ENCODE measurements around the gene APOLD1.
"Not testable (repeated sequence)": the region's sequence is repeated elsewhere in the genome, so short reads cannot be mapped to it uniquely, and the experiment has no call there.

APOLD1 gene

DNA sequence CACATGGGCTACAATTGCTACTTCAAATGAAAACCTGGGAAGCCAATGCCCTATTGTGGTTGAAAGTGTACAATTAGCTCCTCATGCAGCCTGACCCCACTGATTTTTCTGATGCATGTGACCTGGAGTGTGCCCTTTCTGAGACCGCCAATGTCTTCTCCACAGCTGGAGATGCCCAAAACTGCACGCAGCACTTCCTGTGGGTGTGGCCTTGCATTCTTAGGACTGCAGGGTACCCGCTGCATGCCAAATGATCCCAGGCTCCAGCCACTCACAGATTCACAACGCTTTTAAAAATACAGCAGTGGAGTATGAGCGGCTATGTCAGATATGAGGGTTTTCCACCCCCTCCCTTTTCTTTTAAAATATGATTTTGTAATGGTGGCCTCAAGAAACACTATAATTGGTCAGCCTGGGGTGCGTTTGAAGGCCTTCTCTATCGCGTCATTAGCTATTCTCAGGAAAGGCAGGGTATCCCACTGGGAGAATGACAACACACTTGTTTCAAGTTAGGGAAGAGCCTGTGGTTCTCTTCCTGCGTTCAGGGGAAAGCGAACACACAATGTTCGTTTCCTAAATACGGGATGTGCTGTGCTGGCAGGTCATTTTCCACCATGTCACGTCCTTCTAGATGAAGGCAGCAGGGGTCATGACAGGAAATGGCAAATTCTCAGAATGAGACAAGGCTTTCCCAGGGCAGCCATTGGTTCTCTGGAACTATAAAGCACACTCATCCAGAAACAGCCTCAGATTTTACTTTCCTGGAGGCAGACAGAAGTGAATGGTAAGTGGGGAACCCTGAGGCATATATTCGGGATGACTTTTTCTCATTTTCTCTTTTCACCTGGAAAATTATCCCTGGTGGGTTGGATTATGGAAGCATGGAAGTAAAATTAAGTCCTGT lies at the start of gene APOLD1:
TSS of gene APOLD1 (plus strand) at position 749 of the 904 bp plus-strand sequence. CDS start at position 782, 33 bp downstream.
- DNase-seq, result no peak

GRCh38 chr12:12736759-12737676 lies 48.4 kb upstream of the APOLD1 start:
- DNase-seq, result no peak

GRCh38 chr12:12738152-12738551 lies 47.3 kb upstream of the APOLD1 start:
- not testable (repeated sequence) for DNase-seq

DNA sequence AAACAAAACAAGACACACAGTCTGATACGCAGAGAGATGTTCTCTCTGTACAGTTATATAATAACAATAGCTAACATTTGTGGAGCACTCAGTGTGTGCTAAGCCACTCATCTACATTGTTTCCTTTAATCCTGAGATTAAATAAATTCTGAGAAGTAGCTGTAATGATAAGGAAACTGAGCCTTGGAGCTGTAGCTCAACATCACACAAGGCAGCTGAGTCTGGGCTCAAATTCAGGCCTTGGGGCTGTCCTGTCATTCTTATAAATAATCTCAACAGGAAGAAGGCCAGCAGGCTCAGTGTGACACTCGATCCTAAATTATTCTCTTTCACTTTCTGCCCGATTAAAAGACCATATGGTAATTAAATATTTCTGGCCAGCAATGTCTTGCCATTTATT lies 43.8 kb upstream of the APOLD1 start:
- DNase-seq, result no peak

GRCh38 chr12:12744546-12745305 lies 40.7 kb upstream of the APOLD1 start:
- DNase-seq, result no peak

DNA sequence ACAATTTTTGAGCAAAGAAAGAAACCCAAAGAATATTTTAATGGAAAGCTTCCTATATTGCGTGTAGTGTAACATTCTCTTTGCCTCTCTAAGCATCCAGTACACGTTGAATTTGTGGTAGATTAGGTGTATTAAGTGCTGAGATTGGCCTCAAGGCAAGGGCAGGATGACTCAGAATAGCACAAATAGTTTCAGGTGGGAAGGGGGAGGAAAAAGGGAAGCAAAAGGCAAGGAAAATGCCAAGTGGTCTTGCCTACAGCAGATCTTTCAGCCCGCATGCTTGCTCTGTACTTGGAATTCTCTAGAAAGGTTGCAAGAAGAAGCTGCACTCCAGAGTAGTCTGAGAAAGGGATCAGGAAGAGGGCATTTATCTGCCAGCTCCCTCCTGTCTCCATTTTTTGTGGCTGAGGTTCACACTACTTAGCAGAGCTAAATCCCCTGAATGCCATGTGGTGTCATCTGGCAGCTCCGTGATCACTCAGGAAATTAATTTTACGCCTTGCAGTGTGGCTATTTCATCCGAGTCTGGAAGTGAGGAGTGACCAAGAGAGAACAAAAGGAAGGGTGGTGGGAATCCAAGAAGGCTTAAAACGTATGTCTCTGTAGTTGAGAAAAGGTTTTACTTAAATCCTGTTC lies 39.8 kb upstream of the APOLD1 start:
- DNase-seq, result no peak

- no peak for DNase-seq
Measured at GRCh38 chr12:12747278-12747677, 38.2 kb upstream of the APOLD1 start.

- no peak for DNase-seq
Measured at GRCh38 chr12:12748044-12748443, 37.4 kb upstream of the APOLD1 start.

GRCh38 chr12:12749433-12749832 lies 36.0 kb upstream of the APOLD1 start:
- DNase-seq, result no peak

DNA sequence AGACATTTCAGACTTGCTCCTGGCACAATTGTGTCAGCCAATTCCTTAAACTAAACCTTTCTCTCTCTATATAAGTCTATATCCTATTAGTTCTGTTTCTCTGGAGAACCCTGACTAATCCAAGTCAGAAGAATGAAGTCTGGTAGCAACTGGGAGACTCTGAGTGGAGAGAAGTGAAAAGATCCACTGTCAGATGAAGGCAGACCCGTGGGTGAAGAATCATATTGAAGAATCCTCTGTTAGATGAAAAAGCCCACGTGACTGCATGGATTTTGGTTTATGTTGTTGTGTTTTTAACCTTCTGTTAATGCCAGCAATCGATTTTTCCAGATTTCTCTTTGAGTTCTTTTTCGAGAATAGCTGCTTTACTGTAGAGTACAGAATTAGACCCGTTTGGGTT lies 29.5 kb upstream of the APOLD1 start:
- no peak for DNase-seq

DNA sequence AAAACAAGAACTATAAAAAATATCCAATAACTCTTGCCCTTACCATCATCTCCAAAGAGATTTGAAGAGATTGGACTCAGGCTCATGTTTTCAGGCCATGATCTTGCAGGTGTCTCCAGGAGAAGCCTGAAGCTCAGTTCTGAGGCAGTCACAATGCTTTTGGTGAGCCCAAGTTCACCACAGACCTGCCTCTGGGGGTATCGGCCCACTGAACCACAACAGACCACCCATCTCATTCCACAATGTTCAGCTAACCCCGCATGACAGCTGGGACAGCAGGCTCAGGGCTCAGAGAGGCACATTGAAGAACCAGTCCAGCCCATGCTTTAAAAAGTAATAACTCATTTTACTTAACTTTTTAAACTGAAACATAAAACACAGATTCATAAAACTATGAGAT lies 28.3 kb upstream of the APOLD1 start:
- DNase-seq, result no peak

DNA sequence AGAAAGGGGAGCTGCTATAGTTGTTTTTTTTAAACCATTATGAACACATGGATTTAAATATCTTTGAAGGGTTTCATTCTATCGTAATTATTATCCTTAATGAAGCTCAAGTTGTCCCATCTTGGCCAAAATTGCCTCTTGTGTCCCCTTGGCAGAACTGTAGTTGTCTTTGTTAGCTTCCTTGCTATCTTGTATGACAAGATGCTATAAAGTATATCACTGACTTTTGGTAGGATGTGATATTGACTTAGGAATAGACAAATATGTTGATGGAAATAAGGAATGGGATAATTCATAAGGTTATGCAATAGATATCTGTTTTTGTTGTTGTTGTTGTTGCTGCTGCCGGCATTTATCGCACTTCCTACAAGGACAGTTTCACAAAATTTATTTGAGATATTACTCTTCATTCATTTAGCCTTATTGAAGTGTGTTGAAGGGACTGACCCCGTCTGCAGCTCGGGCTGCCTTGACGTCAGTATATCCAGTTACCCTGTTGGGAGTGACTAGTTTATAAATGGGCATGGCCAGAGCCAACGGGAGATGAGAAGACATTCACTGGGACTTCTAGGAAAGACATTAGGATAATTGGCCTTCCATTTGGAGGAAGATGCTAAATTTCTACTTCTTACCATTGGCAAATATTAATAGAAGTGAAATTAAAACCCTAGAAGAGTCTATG lies 26.1 kb upstream of the APOLD1 start:
- no peak for DNase-seq

DNA sequence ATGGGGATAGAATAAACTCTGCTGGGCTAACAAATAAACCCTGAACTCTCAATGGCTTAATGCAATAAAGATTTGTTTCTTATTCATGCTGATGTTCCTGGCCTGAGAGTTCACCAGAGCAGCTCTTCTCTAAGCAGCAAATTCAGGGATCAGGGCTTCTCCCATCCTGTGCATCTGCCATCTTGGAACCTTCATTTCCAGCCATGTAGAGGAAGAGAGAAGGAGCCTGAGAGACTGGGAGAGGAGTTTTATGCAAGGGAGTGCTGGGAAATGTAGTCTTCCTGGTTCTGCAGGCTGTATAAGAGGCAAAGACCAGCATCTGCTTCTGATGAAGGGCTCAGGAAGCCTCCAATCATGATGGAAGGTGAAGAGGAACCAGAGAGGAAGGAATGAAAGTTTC lies 20.6 kb upstream of the APOLD1 start:
- no peak for DNase-seq

DNA sequence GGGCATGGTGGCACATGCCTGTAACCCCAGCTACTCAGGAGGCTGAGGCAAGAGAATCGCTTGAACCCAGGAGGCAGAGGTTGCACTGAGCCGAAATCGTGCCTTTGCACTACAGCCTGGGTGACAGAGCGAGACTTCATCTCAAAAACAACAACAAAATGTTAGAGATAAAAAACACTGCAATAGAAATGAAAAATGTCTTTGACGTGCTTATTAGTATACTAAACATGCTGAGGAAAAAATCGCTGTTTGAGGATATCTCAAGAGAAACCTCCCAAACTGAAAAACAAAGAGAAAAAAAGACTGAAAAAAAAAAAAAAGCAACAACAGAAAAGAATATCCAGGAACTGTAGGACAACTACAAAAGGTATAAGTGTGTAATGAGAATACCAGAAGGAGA lies 15.2 kb upstream of the APOLD1 start:
- no peak for DNase-seq

DNA sequence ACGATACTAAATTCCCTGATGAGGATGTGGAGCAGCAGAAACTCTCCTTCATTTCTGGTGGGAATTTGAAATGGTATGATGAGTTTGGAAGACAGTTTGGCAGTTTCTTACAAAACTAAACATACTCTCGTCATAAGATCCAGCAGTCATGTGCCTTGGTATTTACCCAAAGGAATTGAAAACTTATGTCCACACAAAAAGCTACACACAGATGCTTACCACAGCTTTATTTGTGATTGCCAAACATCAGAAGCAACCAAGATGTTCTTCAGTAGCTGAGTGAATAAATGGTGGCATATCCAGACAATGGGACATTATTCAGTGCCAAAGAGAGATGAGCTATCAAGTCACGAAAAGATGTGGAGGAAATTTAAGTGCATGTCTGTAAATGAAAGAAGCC lies 10.7 kb upstream of the APOLD1 start:
- no peak for DNase-seq

GRCh38 chr12:12776261-12776660 lies 9.2 kb upstream of the APOLD1 start:
- no peak for DNase-seq

DNA sequence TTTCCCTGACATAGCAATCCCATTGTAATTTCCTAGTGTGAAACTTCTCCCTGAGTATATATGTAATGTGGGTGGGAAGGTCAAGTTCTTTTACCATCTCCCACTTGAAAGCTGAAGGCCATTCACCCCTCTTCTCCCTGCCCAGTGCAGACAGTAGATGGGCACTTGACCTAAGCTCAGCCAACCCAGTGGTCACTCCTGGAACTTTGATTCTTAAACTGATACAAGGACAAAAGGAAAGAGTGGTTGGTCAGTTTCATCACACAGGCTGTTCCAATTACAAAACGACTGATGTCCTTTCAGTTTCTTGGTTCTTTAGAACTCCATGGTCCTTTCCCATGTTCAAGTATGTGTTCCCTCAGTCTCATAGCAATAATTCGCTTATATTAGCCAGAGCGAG lies 8.4 kb upstream of the APOLD1 start:
- no peak for DNase-seq

GRCh38 chr12:12779007-12779406 lies 6.5 kb upstream of the APOLD1 start:
- no peak for DNase-seq

GRCh38 chr12:12779529-12779928 lies 5.9 kb upstream of the APOLD1 start:
- no peak for DNase-seq

DNA sequence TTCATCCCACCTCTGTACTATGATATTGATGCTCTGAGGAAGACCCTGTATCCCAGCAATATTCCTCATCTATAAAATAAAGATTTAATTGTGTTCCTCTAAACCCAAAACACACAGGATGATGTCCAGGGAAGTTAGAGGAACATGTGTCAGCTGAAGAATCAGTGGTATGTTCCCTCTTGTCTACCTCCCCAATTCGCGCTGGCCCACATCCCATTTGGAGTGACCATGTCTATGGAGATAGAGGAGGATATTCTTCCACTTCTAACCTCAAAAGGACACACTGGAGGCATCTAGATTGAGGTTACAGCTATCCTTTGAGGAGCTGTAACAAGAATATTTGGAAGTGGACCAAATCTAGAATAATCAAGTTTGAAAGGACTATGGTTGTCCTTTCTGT lies 1.3 kb upstream of the APOLD1 start:
- no peak for DNase-seq

DNA sequence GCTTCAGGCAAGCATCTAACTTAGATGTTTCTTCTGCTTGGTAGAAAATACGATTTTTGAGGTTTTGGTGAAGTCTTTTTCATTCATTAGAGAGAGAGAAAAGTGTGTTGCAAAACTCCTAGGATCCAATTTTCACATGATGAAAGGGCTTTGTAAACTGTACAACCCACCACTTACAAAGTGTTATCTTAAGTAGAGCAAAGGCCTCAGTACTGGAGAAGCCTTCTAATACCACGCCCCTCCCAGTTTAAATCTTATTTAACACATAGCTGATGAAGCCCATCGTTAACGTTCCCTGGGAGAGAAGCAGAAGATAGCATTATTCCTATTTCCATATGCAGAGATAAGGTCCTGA lies 869 bp downstream of the APOLD1 start:
- DNase-seq, result no peak
